Measurements from ENCODE around the gene ATP10B.
"Not testable (repeated sequence)": the region's sequence is repeated elsewhere in the genome, so short reads cannot be mapped to it uniquely, and the experiment has no call there.

The ATP10B gene

DNA sequence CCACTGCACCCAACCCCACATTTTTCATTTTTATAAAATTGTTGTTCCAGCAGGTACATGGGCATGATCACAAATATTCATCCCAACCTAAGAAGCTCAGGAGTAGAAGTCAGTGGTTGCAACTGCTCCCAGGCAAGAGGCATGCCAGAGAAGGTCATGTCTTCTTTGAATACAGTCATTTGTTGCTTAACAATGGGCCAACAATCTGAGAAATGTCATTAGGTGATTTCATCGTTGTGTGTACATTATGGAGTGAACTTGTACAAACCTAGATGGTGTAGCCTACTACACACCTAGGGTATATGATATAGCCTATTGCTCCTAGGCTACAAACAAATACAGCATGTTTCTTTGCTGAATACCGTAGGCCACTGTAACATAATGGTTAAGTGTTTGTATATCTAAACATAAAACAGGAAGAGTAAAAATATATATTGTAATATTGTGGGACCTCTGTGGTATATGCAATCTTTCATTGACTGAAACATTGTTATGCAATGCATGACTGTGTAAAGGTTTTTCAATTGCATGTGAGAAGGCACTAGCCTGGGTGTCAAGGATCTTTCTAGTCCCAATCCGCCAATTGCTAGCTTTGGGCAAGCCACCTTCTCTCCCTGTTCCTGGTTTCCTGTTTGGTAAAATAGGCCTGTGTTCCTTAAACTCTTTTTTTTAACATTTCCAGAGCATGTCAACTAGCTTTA lies 27.6 kb downstream of the ATP10B start:
- DNase-seq = no peak

DNA sequence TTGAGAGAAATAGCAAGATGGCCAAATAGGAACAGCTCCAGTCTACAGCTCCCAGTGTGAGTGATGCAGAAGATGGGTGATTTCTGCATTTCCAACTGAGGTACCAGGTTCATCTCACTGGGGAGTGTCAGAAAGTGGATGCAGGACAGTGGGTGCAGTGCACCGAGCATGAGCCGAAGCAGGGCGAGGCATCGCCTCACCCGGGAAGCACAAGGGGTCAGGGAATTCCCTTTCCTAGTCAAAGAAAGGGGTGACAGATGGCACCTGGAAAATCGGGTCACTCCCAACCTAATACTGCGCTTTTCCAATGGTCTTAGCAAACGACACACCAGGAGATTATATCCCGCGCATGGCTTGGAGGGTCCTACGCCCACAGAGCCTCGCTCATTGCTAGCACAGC lies 39.0 kb downstream of the ATP10B start:
- DNase-seq = not testable (repeated sequence)

DNA sequence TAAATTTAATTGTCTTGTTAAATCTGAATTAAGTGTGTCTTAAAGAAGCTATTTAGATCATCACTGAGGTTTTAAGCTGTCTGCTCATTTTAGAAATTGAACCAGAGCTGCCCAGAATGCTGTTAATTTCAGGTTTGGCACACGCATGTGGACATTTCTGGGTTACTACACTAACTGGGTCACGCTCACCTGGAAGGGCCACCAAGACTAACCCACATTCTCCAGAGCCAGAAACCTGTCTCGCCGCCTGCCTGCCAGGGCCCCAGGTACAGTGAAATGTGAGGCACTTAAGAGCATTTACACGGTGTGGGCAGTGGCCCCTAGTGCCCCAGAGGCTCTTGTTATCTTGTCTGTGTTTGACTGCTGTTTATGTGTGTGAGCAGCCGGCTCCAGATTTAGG lies 46.6 kb downstream of the ATP10B start:
- no peak for DNase-seq

DNA sequence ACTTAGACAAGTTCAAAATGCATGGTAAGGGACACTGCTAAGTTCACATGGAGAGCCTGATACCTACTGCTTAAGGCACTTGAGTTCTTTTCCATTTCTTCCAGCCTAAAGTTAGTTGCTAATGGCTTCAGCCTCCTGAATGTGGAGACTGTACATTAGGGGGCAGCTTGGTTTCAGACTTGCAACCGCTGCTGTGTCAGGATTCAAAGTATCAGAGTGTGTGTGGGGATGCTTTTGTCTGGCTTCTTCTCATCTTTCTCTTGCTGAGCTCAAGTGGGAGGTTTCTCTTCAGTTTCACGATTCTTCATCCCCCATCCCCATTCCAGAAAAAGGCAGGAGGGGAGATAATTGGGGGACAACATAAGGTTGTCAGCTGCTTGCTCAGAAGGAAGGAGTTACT lies 49.4 kb downstream of the ATP10B start:
- DNase-seq = no peak

DNA sequence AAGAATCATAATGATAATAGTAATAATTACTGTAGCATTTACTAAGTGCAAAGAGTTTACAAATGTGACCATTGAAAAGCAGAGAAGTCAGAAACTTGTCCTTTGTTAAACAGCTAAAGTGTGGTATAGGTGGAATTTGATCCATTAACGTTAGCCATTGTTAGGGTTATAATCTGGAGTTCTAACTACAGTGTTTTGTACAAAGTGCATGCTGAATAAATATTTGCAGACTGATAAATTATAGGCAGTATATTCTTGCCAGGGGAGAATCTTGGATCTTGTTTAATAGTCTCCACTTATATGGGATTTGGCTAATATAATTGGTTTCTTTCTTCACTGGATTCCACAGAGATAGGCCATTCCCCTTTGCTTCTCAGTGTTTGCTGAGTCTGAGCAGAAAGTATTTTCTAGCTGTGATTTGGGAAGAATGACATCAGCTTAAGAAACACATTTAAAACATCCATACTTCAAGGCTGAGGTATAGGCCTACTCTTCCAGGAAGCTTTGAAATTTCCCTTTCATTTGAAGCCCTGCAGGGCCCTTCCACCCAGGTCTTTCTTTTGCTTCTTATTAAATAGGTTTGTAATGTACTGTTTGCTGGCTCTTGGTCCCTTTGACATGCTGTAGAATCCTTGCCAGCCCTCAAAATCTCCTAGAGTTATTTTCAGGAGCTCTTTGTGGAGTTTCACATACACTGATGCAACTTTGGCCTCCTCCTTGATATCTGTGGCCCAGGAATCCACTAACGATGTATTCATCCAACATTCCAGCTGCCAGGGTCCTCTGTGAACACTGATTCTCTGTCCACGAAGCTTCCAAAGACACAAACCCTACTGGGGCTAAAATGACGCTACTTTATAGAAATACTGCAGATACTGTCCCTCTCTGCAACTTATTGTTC lies 51.4 kb downstream of the ATP10B start:
- DNase-seq = no peak

DNA sequence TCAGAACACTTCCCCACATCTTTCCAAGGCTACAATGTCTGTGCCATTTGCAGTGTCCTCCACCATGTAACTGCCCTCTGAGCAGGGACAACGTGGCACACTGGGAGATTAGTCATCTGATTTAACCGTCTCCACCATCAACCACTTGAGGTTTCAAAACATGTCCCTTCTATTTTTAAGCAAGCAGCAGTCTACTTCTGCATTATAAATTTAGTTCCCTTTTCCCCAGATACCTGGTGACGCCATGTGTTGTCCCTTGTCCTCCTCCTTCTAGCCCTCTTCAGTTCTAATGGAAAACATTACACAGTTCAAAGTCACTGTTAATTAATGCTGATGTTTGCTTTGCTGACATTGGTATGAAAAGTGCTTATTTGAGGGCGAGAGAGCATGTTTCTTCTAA lies 52.8 kb downstream of the ATP10B start:
- no peak for DNase-seq

DNA sequence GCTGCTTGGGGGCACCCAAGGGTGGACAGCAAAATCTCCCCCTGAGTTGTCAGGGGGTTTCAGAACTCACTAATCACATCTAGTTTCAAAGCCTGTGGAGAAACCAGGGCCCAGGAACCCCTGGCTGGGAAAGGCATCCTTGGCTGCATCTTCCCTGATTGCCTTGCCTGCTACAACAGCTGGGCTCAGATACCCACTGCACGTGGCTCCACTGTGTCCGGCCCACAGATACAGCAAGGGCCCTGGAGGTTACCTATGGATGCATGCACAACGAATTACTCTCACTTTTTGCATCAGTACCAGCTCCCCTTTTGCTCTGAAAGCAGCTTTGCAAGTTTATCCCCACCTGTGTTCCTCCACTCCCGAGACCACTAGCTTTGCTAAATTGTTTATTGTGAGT lies 55.0 kb downstream of the ATP10B start:
- DNase-seq = no peak

DNA sequence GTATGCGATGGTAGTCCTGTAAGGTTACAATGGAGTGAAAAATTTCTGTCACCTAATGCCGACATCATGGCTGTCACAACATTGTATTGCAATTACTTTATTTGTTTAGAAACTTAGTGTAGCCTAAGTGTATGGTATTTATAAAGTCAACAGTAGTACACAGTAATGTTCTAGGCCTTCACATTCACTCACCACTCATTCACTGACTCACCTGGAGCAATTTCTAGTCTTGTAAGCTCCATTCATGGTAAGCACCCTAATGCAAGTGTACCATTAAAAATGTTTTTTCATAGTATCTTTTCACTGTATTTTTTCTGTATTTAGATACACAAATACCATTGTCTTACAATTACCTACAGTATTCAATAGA lies 58.5 kb downstream of the ATP10B start:
- DNase-seq = no peak

DNA sequence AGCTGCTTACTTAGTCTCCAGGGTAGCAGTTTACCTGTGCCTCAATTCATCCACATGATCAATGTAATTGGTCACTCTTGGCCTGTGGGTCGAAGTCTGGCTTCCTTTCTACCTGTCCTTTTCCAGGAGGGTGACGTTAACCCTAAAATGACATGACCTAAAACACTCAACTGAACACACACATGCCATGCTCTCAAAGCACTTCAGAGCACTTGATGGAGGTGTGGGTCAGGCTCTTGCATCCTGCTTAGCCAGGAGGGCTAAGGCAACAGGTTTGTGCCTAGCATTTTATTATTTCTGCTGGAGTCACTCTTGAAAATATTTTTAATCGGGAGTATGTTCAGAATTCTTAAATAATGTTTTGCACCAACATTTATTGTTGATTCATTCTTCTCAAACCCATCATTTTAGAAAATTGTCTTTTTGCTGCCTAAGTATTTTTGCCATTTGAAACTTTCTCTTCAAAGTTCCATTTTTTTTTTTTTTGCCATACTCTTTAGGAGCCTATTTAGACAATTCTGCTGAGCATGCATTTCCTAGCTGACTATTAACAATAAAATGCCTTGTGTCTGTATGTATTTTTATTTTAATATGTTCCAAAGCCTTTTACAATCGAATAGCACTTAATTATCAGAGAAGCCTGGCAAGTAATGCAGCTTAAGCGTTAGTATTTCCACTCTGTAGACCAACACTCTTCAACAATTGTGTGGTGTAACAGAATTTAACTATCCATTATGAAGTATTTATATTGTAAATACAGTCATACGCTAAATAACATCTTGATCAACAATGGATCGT lies 59.1 kb downstream of the ATP10B start:
- no peak for DNase-seq

DNA sequence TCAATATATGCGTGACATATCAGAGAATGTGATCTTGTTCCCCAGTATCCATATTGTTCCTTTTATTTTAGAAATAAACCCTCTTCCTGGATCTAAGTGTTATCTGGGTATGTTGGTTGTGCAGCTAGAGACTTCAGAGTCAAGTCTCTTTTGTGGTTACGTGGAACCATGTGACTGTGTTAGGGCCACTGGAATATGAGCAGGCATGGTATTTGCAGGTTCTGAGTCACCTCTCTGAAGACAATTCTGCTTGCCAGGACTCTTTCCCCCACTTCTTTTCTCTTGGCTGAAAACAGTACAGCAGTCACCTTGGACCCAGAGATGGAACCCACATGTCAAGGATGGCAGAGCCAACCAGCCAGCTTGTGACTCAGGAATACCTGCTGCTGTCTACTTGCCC lies 59.7 kb downstream of the ATP10B start:
- no peak for DNase-seq

DNA sequence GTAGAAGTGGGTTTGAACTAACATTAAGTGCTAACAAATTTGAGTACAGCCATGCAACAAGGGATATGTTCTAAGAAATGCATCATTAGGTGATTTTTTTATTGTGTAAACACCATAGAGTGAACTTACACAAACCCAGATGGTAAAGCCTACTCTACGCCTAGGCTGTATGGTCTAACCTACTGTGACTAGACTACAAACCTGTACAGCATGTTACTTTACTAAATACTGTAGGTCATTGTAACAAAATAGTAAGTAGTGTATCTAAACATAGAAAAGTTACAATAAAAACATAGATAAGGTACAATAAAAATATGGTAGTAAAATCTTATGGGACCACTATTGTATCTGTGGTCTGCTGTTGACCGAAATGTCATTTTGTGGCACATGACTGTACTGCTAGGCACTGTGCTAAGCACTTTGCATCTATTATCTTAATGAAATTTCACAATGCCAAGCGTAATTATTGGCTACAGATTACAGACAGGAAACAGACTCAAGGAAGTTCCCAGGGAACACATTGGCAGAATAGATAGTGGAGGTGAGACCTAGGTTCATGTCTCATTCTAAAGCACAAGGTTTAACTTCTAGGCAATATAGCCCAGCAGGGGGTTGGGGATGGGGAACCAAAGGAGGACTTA lies 62.7 kb downstream of the ATP10B start:
- no peak for DNase-seq

DNA sequence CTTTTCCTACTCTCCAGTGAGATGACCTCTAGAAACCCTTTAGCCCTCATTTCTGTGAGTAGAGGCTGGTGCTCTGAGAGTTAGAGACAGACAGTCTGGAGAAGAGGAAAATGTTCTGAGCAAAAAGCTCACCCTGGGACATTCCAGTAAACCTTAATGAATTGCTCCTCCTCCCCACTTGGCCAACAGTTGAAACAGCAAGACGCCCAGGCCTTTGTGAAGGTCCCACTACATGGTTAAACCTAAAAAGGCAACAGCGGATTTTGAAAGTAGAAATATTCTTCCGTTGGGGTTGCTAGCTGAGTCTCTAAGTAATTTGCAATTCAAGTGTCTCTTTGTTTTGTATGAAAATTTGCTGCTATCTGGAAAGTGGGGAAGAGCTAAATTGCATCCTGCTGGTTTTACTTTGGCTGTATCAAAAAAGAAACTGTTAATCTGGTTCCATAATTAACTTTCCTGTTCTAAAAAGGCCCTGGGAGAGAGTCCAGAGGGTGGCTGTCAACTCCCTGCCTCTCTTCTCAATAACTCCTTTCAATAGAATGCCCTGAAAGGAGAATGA lies 63.8 kb downstream of the ATP10B start:
- no peak for DNase-seq

DNA sequence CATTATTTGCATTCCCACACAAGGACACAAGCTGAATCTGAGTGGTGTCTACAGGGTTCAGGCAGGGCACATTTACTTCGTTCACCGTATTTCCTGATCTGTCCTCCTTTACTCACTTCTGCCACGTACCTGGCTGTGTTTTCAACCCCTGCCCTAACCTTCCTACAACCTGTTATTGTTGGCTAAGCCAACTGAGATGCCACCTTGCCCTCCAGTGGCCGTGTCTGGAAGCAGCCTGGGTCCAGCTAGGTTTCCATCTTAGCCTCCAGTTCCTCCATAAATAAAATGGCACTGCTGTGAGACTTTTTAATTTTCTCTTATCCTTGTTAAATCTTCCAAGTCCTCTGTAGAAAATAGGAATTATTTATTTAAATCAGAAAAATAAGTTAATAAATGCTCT lies 64.8 kb downstream of the ATP10B start:
- no peak for DNase-seq

DNA sequence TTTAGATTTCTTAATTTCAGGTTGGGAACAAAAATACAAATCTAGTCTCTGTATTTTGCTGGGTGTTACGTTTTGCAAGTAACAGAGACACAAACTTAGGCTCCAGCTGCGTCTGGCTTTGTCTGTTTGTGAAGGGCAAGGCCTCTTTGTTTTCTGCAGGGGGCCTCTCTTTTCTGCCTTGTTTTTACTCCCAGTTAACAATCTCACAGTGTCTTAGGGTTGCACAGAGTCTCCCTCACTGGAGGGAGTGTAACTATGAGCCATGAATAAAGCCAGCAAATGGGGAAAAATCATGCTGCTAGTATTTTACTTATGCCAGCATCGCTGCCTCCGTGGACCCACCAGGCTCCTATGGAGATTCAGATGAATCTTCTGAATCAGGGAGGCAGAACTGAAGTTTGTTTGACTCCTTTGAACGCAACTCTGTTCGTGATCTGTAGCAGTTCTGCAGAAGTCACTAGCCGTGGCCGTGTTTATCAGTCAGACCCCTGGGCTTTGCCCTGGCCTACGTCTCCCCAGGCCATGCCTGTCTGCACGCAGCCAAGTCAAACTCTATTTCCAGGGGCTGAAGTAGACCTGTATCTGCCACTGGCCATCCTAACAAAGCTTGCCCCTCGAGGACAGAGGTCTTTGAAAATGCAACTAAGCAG lies 77.2 kb downstream of the ATP10B start:
- DNase-seq = no peak

DNA sequence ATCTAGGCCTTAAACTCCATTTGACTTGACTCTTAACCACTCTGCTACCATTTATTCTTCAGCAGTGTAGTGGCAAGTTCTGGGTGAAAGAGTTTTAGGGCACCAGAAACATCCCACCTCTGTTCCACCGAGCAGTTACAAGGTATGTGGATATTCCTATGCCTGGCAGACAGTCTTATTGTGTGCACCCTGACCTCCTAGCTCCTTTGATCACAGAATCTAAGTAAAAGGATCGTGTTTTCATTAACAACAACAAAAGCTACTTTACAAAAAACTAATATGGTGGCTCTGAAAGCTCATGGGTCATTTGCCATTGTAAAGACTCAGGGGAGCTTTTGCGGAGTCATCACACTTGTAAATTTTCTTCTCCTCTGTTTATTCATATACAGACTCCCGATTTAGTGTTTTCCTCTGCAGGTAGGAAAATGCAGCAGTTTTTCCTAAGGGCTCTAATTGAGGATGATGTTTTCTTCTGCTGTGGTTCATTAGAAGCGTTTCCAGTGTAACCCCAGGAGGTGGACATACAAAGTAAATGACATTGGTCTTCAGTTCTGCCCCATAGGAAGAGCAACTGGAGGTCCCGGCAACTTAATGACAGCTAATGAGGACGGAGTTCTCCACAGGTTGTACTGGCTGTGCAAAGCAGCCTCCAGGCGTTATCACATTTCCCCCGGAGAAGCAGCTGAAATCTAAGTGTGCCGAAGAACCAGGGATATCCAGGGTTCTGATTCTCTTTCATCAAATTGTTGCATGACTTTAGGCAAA lies 78.2 kb downstream of the ATP10B start:
- DNase-seq = no peak

DNA sequence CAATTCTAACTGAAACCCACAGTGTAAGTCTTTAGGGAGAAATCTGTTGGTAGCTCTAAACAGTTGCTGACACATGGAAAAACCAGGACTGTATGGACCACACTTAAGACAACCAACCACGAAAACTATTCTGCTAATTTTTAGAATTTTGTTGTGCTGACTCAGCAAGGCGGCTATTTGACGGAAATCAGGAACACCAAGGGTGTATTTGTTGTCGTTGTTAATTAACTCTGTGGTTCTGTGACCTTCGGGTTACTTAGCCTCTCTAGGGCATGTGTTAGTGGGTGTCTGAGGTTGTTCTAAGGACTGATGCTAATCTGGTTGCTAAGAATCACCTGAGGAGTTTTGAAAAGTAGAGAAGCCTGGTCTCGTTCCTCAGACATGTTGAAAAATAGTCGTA lies 79.2 kb downstream of the ATP10B start:
- DNase-seq = no peak

DNA sequence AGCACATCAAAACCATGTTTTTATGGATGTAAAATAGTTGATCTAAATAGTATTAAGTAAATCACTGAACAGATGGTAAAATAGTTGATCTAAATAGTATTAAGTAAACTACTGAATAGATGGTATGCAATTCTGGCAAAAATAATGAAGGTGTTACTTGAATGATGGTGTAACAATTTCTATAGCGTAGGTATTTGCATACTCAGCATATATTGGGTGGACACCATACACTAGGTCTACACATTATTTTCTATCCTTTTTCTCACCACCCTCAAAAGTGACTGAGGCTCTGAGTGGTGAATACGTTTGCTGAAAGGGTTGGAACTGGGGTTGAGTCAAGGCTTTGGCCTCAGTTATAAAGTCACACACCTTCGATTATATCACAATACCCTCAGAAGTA lies 81.3 kb downstream of the ATP10B start:
- no peak for DNase-seq

DNA sequence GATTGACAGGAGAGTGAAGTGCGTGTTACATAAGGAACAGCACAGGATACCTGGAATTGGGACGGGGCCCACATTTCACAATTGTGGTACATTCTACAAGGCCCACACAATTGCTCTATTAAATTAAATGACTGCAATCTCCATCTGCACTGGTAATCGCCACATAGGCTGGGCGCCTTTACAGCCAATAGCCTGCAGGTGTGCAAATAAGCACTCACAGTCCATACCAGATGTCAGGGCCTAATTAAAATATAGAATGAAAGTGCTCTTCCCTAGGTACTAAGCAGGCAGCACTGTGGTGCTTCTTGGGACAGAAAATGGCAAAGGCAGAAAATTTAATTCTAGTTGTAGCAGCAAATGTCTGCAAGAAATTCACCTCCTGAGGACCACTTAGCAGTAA lies 82.7 kb downstream of the ATP10B start:
- DNase-seq = no peak

DNA sequence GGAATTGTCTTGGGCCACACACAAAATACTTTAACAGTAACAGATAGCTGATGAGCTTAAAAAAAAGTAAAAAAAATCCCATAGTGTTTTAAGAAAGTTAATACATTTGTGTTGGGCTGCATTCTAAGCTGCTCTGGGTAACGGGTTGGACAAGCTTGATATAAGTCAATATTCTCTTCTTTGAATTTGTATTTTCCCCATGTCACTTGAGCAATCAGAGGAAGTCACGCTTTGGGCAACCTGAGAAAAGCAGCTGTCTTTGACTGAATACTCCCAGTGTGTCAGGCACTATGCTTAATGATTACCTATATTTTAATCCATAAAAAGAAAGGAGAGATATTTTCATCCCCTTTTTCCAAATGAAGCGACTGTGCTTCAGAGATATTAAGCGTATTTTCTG lies 84.9 kb downstream of the ATP10B start:
- no peak for DNase-seq

DNA sequence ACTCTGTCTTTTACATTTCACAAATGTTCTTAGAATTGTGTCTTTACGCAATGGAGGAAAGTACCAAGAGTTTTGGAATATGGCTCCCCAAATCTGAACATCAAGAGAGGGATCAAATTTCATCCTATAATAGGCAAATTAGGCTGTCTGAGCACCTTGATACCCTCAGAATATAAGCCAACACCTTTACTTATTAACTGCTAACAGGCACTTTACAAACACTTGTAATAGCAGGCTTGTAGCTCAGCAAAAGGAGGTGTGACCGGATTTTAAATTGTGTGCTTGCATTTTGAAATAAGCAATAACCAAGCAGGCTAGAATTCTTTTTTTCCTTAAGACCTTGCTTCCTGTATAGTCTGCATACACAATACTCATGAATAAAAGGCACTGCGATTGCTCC lies 92.0 kb downstream of the ATP10B start:
- no peak for DNase-seq

DNA sequence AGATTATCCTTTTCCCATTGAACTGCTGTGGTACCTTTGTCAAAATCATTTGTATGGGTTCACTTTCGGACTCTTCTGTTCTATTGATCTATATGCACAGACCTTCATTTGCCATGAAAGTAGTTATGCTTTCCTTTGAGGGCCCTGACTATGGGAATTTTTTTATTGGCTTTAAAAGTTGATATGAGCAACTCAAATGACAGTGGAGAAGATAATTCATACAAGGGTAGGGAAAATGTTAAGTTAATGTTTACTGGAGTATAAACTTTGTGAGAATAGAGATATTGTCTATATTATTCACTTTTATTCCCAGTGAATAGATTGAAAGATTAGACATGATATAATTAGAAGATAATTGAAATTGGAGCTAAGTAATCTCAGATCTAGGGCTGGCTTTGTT lies 94.8 kb downstream of the ATP10B start:
- DNase-seq = no peak

Measured in SW 1271 (cell line).